Activated T-cell treated with anti-CD3 and anti-CD28 coated beads, Interleukin-2, amount 50 U/mL, for 4 hours (primary cell): ENCODE data around the gene SLC31A1. TPM values are rescaled to one million over a fixed set of nuclear protein-coding genes. Genes with fewer than 3 reads are reported as not detected.
"Not testable (repeated sequence)": the region's sequence is repeated elsewhere in the genome, so short reads cannot be mapped to it uniquely, and the experiment has no call there.

ENCODE experiments used
- ATAC-seq, 2 donors: fragments of 200-7000 bp; cut with Tn5 transposase; one replicate each; pipeline ENCODE4 v1.10.0; 2021
- DNase-seq: peaks from one replicate; pipeline ENCODE4 v3.0.0-alpha.2; 2020
- H3K27me3 Mint-ChIP-seq: one replicate; pipeline ENCODE4 v1.8.0; 2021; ENCODE audit warnings: low read depth, mixed read lengths
- H3K36me3 Mint-ChIP-seq: one replicate; pipeline ENCODE4 v1.8.0; 2022; ENCODE audit warnings: mixed read lengths; ENCODE audit not compliant: insufficient read depth
- H3K4me1 Mint-ChIP-seq: one replicate; pipeline ENCODE4 v1.8.0; 2021; ENCODE audit warnings: low read depth, mixed read lengths
- H3K4me3 Mint-ChIP-seq: one replicate; pipeline ENCODE4 v1.8.0; 2021; ENCODE audit warnings: mild to moderate bottlenecking, moderate library complexity, mixed read lengths
- H3K9me3 Mint-ChIP-seq: one replicate; pipeline ENCODE4 v1.8.0; 2021; ENCODE audit warnings: mixed read lengths
- total RNA-seq, 3 donors: library from RNA; stranded (reverse); gene quantifications; one replicate each; pipeline ENCODE4 v1.2.1, GENCODE V29; 2021

SLC31A1 gene
- total RNA-seq, 3 donors from 2014 or later = 9.8 to 14.5 (median 14.2) TPM

DNA sequence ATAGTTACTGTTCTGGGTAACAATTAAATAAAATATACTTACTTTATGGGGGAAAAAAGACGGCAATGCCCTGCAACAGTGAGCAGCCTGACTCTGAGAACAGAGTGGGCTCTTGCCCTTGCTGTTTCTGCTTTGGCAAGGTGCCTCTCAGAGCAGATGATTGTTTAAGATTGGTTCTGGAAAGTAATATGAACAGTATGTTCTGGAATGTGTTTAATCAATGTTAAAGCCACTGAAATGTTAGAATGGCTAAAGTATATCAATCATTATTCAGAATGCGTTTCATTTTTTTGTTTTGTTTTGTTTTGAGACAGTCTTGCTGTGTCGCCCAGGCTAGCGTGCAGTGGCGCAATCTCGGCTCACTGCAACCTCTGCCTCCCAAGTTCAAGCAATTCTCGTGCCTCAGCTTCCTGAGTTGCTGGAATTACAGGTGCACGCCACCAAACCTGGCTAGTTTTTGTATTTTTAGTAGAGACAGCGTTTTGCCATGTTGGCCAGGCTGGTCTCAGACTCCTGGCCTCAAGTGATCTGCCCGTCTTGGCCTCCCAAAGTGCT, 14.4 kb downstream of the SLC31A1 start:
- H3K4me3 Mint-ChIP-seq, DNase-seq, H3K36me3 Mint-ChIP-seq: not testable (repeated sequence)

DNA sequence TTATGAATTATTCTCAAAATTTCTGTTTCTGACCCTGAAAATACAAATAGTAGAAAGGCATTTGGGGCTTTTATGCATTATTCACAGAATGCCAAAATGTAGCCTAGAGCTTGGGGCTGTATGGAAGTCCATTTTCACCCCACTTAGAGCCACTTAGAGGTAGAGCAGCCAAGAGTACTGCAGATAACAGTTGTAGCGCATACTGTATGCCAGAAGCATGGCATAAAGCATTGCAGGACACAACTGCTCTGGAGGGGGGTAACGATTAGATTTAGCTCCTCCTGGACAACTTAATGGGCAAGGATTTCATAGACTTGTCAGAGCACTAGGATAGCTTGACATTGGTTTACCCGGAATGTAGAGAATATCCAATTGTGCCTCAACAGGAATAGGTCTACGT, 15.7 kb downstream of the SLC31A1 start:
- H3K4me1 Mint-ChIP-seq = peaks cover 16% of the 10 kb centered on the region
- no peaks in the 10 kb centered on the region for H3K9me3 Mint-ChIP-seq
- no peaks in the 10 kb centered on the region for H3K27me3 Mint-ChIP-seq
- no peak overlapping the region for H3K4me3 Mint-ChIP-seq
- DNase-seq = no peak
- no peaks in the 10 kb centered on the region for H3K36me3 Mint-ChIP-seq
- ATAC-seq = no peak

More for the DNA sequence above, 14.4 kb downstream of the SLC31A1 start:
- not testable (repeated sequence) for H3K9me3 Mint-ChIP-seq, H3K27me3 Mint-ChIP-seq, ATAC-seq
- H3K4me1 Mint-ChIP-seq = peaks cover 18% of the 10 kb centered on the region

DNA sequence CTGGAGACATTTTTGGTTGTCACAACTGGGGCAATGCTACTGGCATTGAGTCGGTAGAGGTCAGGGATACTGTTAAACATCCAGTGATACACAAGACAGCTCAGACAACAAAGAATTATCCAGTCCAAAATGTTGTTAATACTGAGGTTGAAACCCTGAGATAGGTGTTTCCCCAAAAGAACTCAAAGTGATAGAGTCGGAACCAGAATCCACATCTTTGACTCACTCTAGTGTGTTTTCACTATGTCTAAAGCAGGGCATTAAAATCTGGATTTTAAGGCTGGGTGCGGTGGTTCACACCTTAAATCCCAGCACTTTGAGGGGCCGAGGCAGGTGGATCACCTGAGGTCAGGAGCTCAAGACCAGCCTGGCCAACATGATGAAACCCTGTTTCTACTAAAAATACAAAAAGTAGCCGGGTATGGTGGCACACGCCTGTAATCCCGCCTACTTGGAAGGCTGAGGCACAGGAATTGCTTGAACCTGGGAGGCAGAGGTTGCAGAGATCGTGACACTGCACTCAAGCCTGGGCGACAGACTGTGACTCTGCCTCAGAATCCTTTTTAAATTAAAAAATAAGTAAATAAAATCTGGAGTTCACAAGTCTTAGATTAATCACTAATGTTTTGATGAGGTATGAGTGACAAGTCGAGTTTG, 17.0 kb downstream of the SLC31A1 start:
- Mint-ChIP-seq H3K36me3 (no peaks in the 10 kb centered on the region), H3K9me3 (no peaks in the 10 kb centered on the region), H3K27me3 (no peaks in the 10 kb centered on the region), H3K4me3 (no peak overlapping the region), H3K4me1 (peaks cover 6% of the 10 kb centered on the region)
- DNase-seq (no peak), ATAC-seq (no peak)

DNA sequence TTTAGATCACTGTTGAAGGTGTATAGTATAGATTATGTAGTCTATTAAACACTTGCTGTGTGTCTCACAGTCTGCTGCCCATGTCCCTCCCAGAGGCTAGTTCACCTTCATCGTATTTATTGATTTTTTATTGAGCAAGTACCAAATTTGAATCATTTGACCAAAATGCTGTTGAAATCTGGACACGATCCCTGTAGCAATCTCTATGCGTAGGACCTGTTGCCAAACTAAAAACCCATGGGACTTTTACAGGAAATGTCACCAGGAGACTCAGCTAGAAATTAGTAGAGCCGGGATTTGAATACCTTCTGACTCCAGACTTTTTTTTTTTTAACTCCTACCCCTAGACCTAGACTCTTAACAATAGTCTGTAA, 17.5 kb downstream of the SLC31A1 start:
- H3K36me3 Mint-ChIP-seq = no peaks in the 10 kb centered on the region
- peaks cover under 1% of the 10 kb centered on the region for H3K4me1 Mint-ChIP-seq
- H3K9me3 Mint-ChIP-seq = no peaks in the 10 kb centered on the region
- no peak overlapping the region for H3K4me3 Mint-ChIP-seq
- no peaks in the 10 kb centered on the region for H3K27me3 Mint-ChIP-seq
- DNase-seq = no peak
- no peak for ATAC-seq

DNA sequence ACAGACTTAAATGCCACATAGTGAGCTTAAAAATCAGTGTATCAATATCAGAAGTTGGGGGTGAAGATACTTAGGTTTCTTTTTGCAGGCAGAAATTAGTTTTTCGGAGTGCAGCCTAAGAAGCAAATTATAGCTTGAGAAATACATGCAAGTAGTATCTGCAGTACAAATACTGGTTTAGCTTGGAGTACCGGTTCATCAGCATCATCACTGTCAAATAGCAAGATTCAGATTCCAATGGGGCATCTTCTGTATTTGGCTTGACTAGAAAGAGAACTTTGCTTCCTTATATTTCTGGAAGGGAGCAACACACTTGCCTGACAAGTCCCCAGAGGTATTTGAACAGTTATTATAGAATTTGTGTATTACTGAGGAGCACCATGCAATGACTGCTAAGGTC, 19.8 kb downstream of the SLC31A1 start:
- no peaks in the 10 kb centered on the region for H3K4me1 Mint-ChIP-seq
- DNase-seq = no peak
- H3K9me3 Mint-ChIP-seq = no peaks in the 10 kb centered on the region
- no peak overlapping the region for H3K4me3 Mint-ChIP-seq
- H3K27me3 Mint-ChIP-seq = no peaks in the 10 kb centered on the region
- H3K36me3 Mint-ChIP-seq = no peaks in the 10 kb centered on the region
- no peak for ATAC-seq

DNA sequence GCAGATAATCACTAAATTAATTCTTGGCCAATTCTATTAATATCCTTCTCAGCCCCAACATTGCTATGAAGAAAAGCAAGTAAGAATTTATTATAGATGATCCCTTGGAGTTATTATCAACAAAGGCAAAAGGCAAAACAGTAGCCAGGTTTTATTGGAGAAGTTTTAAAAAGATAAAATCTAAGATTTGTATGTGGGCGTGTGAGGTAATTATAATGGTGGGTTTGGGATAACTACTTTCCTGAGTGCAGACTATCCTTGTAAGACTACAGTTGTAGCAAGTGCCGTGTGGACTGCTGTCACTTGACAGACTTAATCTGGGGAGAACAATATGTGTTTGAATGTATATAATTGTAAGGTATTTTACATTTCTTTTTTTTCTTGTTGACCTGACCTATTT, 23.2 kb downstream of the SLC31A1 start:
- ATAC-seq (no peak), DNase-seq (no peak)
- no peaks in the 10 kb centered on the region for H3K36me3 Mint-ChIP-seq
- H3K9me3 Mint-ChIP-seq = no peaks in the 10 kb centered on the region
- no peak overlapping the region for H3K4me3 Mint-ChIP-seq
- no peaks in the 10 kb centered on the region for H3K4me1 Mint-ChIP-seq
- H3K27me3 Mint-ChIP-seq = no peaks in the 10 kb centered on the region

DNA sequence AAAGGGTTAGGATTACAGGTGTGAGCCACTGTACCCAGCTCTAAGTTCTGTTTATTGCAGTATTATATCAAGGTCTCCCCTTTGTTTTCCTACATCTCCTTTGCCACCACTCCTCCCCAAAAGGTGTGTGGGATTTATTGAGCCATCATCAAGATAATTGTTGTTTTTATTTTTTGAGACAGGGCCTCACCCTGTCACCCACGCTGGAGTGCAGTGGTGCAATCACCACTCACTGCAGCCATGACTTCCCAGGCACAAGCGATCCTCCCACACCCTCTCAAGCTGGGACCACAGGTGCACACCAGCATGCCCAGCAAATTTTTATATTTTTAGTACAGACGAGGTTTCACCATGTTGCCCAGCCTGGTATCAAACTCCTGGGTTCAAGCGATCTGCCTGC, 24.6 kb downstream of the SLC31A1 start:
- no peak overlapping the region for H3K4me3 Mint-ChIP-seq
- no peak for DNase-seq
- peaks cover 3% of the 10 kb centered on the region for H3K9me3 Mint-ChIP-seq
- no peaks in the 10 kb centered on the region for H3K4me1 Mint-ChIP-seq
- no peak for ATAC-seq
- H3K36me3 Mint-ChIP-seq = no peaks in the 10 kb centered on the region
- no peaks in the 10 kb centered on the region for H3K27me3 Mint-ChIP-seq

DNA sequence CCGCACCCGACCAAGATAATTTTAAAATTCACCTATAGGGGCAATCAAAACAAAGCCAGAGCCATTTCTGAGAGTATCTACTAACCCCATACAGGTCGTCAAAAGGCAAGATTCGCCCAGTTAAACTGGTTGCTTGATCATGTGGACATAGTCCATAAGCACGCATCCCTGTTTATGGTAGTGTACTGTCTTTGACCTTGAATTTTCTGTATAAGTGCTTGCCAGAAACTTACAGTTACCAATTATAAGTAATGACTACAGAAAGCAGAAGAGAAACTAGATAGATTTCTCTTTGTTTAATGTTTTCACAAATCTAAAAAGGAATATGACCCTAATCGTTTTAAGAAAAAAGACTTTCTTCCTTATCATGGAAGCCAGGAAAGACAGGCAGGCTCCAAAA, 25.6 kb downstream of the SLC31A1 start:
- Mint-ChIP-seq H3K4me1 (no peaks in the 10 kb centered on the region), H3K36me3 (no peaks in the 10 kb centered on the region)
- no peak for ATAC-seq

DNA sequence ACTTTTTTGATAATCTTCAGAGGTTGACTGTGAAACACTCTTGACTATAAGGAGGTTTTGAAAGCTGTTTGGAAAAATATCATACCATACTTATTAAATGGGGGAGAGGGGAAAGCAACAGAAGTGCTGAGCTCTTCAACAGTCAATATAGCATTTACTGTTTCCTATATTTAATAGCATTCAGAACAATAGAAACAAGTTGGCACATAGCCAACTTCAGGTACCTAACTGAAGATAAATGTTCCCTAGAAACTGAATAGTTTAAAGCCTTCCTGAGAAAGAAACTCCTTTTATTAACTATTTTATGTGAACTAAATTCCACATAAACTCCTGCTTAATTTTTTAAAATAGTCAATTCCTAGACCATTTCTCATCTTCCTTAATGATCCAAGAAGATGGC, 26.3 kb downstream of the SLC31A1 start:
- Mint-ChIP-seq H3K4me3 (no peak overlapping the region), H3K27me3 (no peaks in the 10 kb centered on the region), H3K36me3 (no peaks in the 10 kb centered on the region), H3K9me3 (peaks cover 3% of the 10 kb centered on the region), H3K4me1 (no peaks in the 10 kb centered on the region)
- DNase-seq (no peak), ATAC-seq (no peak)

More for the DNA sequence above, 25.6 kb downstream of the SLC31A1 start:
- peaks cover 3% of the 10 kb centered on the region for H3K9me3 Mint-ChIP-seq
- no peak overlapping the region for H3K4me3 Mint-ChIP-seq
- no peak for DNase-seq
- no peaks in the 10 kb centered on the region for H3K27me3 Mint-ChIP-seq

DNA sequence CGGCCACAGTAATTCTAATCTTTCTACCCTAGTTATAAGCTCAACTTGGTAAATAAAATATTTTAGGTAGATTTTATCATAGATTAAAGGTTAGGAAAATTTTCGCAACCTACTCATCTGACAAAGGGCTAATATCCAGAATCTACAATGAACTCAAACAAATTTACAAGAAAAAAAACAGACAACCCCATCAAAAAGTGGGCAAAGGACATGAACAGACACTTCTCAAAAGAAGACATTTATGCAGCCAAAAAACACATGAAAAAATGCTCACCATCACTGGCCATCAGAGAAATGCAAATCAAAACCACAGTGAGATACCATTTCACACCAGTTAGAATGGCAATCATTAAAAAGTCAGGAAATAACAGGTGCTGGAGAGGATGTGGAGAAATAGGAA, 28.3 kb downstream of the SLC31A1 start:
- not testable (repeated sequence) for H3K4me1 Mint-ChIP-seq, DNase-seq, H3K27me3 Mint-ChIP-seq, H3K4me3 Mint-ChIP-seq, ATAC-seq, H3K9me3 Mint-ChIP-seq, H3K36me3 Mint-ChIP-seq

DNA sequence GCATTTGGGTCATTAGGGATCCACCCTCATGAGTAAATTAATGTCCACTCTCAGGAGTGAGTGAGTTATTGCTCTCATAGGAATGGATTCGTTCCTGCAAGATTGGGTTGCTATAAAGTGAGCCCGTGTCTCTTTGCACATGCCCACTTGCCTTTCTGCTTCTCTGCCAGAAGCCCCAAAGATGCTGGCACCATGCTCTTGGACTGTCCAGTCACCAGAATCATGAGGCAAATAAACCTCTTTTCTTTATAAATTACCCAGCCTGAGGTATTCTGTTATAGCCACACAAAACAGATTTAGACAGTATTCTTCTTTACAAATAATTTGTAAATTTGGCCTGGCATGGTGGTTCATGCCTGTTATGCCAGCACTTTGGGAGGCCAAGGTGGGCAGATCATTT, 29.5 kb downstream of the SLC31A1 start:
- no peak for ATAC-seq
- no peaks in the 10 kb centered on the region for H3K27me3 Mint-ChIP-seq
- DNase-seq = no peak
- H3K4me3 Mint-ChIP-seq = no peak overlapping the region
- no peaks in the 10 kb centered on the region for H3K36me3 Mint-ChIP-seq
- no peaks in the 10 kb centered on the region for H3K4me1 Mint-ChIP-seq
- peaks cover 3% of the 10 kb centered on the region for H3K9me3 Mint-ChIP-seq

DNA sequence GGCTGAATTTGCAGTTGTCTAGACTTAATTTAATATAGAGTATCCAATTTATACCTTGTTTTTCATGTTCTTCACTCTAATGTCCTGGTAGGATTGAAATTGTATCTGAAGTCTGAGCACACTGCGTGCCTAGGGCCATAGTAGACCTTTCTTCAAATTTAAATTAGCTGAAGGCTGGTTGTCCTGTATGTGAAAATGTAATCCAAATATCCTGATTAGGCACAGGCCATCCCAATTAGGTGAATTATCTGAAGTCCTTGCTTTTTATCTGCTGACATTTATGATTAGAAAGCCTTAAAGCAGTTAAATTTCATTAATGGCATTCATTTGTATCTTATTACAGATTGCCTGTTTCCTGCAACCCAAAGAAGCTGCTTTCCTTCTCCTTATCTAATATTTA, 33.6 kb downstream of the SLC31A1 start:
- no peak for DNase-seq
- Mint-ChIP-seq H3K4me3 (no peak overlapping the region), H3K36me3 (peaks cover 17% of the 10 kb centered on the region), H3K4me1 (no peaks in the 10 kb centered on the region), H3K9me3 (peaks cover 3% of the 10 kb centered on the region), H3K27me3 (no peaks in the 10 kb centered on the region)
- no peak for ATAC-seq

DNA sequence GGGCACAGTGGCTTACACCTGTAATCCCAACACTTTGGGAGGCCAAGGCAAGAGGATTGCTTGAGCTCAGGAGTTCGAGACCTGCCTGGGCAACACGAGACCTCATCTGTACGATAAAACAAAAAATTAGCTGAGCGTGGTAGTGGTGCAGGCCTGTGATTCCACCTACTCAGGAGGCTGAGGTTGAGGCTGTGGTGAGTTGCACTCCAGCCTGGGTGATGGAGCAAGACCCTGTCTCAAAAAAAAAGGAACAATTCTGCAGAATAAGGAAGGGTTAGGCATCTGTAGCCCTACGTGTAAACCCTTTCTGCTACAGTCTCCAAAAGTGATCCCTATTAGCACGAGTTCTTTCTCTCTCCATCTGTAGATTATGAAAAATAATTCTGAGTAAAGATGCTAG, 34.1 kb downstream of the SLC31A1 start:
- Mint-ChIP-seq H3K36me3 (peaks cover 21% of the 10 kb centered on the region), H3K4me1 (no peaks in the 10 kb centered on the region), H3K9me3 (peaks cover 3% of the 10 kb centered on the region), H3K4me3 (no peak overlapping the region), H3K27me3 (no peaks in the 10 kb centered on the region)
- no peak for ATAC-seq
- no peak for DNase-seq

DNA sequence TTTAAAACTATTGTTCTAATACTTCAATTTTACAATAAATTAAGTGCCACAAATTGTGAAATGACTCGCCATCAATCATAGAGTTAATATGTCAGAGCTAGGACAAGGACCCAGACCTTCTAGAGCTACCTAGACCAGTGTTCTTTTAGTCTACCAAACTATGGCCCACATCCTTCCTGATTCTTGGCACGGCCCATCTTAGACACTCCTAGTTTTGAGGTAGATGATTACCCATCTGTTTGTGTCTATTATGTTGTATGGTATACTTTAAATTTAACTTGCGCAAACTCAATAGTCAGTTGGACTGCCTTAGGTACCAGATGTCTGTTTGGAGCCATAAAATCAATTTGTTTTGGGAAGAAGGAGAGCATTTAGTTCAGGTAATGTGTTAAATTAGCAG, 36.5 kb downstream of the SLC31A1 start:
- H3K4me3 Mint-ChIP-seq = no peak overlapping the region
- H3K36me3 Mint-ChIP-seq = peaks cover 25% of the 10 kb centered on the region
- DNase-seq (no peak), ATAC-seq (no peak)
- H3K27me3 Mint-ChIP-seq = no peaks in the 10 kb centered on the region
- no peaks in the 10 kb centered on the region for H3K9me3 Mint-ChIP-seq
- no peaks in the 10 kb centered on the region for H3K4me1 Mint-ChIP-seq

DNA sequence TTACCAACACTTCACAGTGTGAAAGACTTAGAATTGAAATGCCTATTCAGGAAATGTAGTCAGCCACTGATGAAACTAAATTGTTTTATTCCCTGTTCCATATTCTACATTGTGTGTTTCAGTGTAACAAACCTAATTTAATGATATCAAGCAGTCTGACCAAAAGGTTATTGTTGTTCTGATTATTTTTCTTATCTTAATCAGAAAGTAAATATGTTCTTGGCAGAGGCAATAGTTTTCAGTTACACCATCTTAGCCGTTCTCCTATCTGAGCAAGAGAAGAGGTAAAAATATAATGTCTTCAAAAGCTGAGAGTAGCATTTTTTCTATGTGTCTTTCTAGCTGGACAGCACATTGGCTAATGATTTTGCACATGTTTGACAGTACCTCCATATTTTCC, 36.9 kb downstream of the SLC31A1 start:
- Mint-ChIP-seq H3K4me3 (no peak overlapping the region), H3K4me1 (no peaks in the 10 kb centered on the region), H3K27me3 (no peaks in the 10 kb centered on the region), H3K36me3 (peaks cover 25% of the 10 kb centered on the region), H3K9me3 (no peaks in the 10 kb centered on the region)
- no peak for ATAC-seq
- no peak for DNase-seq
